ENCODE data around the gene OAS2.

OAS2 gene

GRCh38 chr12:113060336-113060960 lies 82.1 kb downstream of the OAS2 start:
- DNase-seq: no peak

- peak; percentile 6 for DNase-seq
Observed at GRCh38 chr12:113061061-113061694, 82.9 kb downstream of the OAS2 start.
